CD4-positive, alpha-beta T cell (primary cell): ENCODE results near the gene FAM222B. TPM values are rescaled to one million over a fixed set of nuclear protein-coding genes. Genes with fewer than 3 reads are reported as not detected.

ENCODE experiments used
- ATAC-seq: fragments of 200-7000 bp; cut with Tn5 transposase; one replicate; pipeline ENCODE4 v1.10.0; 2022; ENCODE audit warnings: mild to moderate bottlenecking; ENCODE audit not compliant: poor library complexity
- CTCF ChIA-PET: fragments of 350-600 bp; sonication (Branson Sonifier 250); formaldehyde crosslinking; loops from one replicate; lab custom pipeline; 2021; ENCODE audit warnings: antibody characterized with exemption, inconsistent platforms; lab: Charles Lee
- POLR2A ChIA-PET: fragments of 350-600 bp; sonication (Branson Sonifier 250); formaldehyde crosslinking; loops from one replicate; lab custom pipeline; 2021; ENCODE audit warnings: antibody characterized with exemption, inconsistent platforms; lab: Charles Lee
- DNase-seq, 14 experiments: peaks; one replicate each; pipeline ENCODE4 v3.0.0-alpha.2; 2013 to 2020; ENCODE audit warnings: mixed read lengths in 2 of 14
- H3K27ac ChIP-seq, 2 donors: one replicate each; pipeline versions ENCODE4 v1.5.1 to v1.7.0; 2013; ENCODE audit warnings: low read length in 2 of 2, low read depth in 1 of 2, mild to moderate bottlenecking in 1 of 2
- H3K27me3 ChIP-seq, 2 experiments: 1 replicate in 1 of 2; 2 replicates in 1 of 2; pipeline versions ENCODE4 v1.6.1 to v1.7.0; 2013; ENCODE audit warnings: low read length in 2 of 2, control low read depth in 1 of 2, mild to moderate bottlenecking in 1 of 2, moderate library complexity in 1 of 2; ENCODE audit not compliant: insufficient read depth in 2 of 2, control insufficient read depth in 1 of 2
- H3K36me3 ChIP-seq: one replicate; pipeline ENCODE4 v1.6.1; 2013; ENCODE audit warnings: low read length, control low read depth; ENCODE audit not compliant: insufficient read depth
- H3K4me1 ChIP-seq: one replicate; pipeline ENCODE4 v1.6.1; 2013; ENCODE audit warnings: low read length, control low read depth; ENCODE audit not compliant: insufficient read depth
- H3K4me3 ChIP-seq: one replicate; pipeline ENCODE4 v1.5.1; 2013; ENCODE audit warnings: mild to moderate bottlenecking, low read length, moderate library complexity
- H3K9me3 ChIP-seq, 2 experiments: 1 replicate in 1 of 2; 2 replicates in 1 of 2; pipeline versions ENCODE4 v1.6.1 to v1.7.0; 2013; ENCODE audit warnings: low read length in 2 of 2, mild to moderate bottlenecking in 2 of 2, control low read depth in 1 of 2, moderate library complexity in 1 of 2; ENCODE audit not compliant: control insufficient read depth in 1 of 2, insufficient read depth in 1 of 2
- H3K27ac Mint-ChIP-seq: one replicate; pipeline ENCODE4 v1.8.0; 2020; ENCODE audit warnings: mixed read lengths
- H3K27me3 Mint-ChIP-seq: one replicate; pipeline ENCODE4 v1.8.0; 2021; ENCODE audit warnings: mixed read lengths
- H3K36me3 Mint-ChIP-seq: one replicate; pipeline ENCODE4 v1.8.0; 2021; ENCODE audit warnings: low read depth, mixed read lengths
- H3K4me1 Mint-ChIP-seq: one replicate; pipeline ENCODE4 v1.8.0; 2021; ENCODE audit warnings: low read depth, mixed read lengths
- H3K4me3 Mint-ChIP-seq: one replicate; pipeline ENCODE4 v1.8.0; 2020; ENCODE audit warnings: mild to moderate bottlenecking, mixed read lengths
- H3K9me3 Mint-ChIP-seq: one replicate; pipeline ENCODE4 v1.8.0; 2020; ENCODE audit warnings: mixed read lengths
- CTCF ChIP-seq: fragments of 200-600 bp; IDR thresholded peaks from one replicate; pipeline ENCODE4 v1.8.0; 2022; ENCODE audit warnings: antibody characterized with exemption, mild to moderate bottlenecking
- intact Hi-C, 2 experiments: fragments of 100-400 bp; cut with DNase I in 1 of 2; cut with micrococcal nuclease in 1 of 2; formaldehyde crosslinking; loops; one replicate each; pipeline versions ENCODE4 v1.15.1 to v1.9.0; 2023 to 2025; cut with DNase I, micrococcal nuclease
- total RNA-seq, 174 experiments: library from RNA in 2 of 174; stranded (reverse) in 2 of 174; gene quantifications; one replicate each; pipeline ENCODE4 v1.2.3 and lab custom pipeline; 2021 to 2026

FAM222B gene
- total RNA-seq, 2 experiments from 2014 or later, result 17.3 to 17.5 TPM

GRCh38 chr17:28760601-28761562 lies 81.7 kb downstream of the FAM222B start:
- H3K27me3 ChIP-seq, result no peaks in the 10 kb centered on the region
- ChIA-PET POLR2A (interaction anchor here (1.4 kb wide), 1 partner anchor 81 kb away, joined by 3 read pairs; the partner anchor contains the start of gene FAM222B), CTCF (interaction anchor here (1.3 to 6.6 kb wide), 2 partner anchors 11 to 34 kb away, joined by 4 to 70 read pairs; partner anchors contain the start of genes NEK8 and TLCD1)
- no peak for TF ChIP-seq CTCF
- H3K36me3 Mint-ChIP-seq, result peaks cover 70% of the 10 kb centered on the region
- peaks cover 57% of the 10 kb centered on the region for H3K36me3 ChIP-seq
- H3K9me3 Mint-ChIP-seq, result no peaks in the 10 kb centered on the region
- H3K27me3 Mint-ChIP-seq, result no peaks in the 10 kb centered on the region
- H3K4me1 Mint-ChIP-seq, result peaks cover 8% of the 10 kb centered on the region
- H3K27ac ChIP-seq, result no peak overlapping the region
- H3K27ac Mint-ChIP-seq, result no peak overlapping the region
- no peaks in the 10 kb centered on the region for H3K9me3 ChIP-seq
- no peak overlapping the region for H3K4me3 ChIP-seq
- ATAC-seq (no peak), DNase-seq (peak in 1 of 14 experiments; percentile 25)
- no peak overlapping the region for H3K4me3 Mint-ChIP-seq
- no peaks in the 10 kb centered on the region for H3K4me1 ChIP-seq
- intact Hi-C loops, result loop anchor here (5.0 to 10.0 kb wide), 3 partner anchors 34 to 354 kb away; partner anchors contain the start of genes NEK8 (in 2 of the 2), TLCD1 (in 2 of the 2) and DHRS13 (in 1 of the 2)

- TF ChIP-seq CTCF, result no peak
- intact Hi-C loops, result no loop called here
- H3K36me3 Mint-ChIP-seq, result peaks cover 57% of the 10 kb centered on the region
- H3K4me1 Mint-ChIP-seq, result peaks cover 8% of the 10 kb centered on the region
- H3K27ac Mint-ChIP-seq, result no peak overlapping the region
- no peaks in the 10 kb centered on the region for H3K4me1 ChIP-seq
- no peak overlapping the region for H3K4me3 ChIP-seq
- POLR2A ChIA-PET, result no interaction called here
- CTCF ChIA-PET, result interaction anchor here (6.6 kb wide), 1 partner anchor 32 kb away, joined by 70 read pairs; the partner anchor contains the start of genes NEK8 and TLCD1
- no peak overlapping the region for H3K27ac ChIP-seq
- H3K9me3 Mint-ChIP-seq, result no peaks in the 10 kb centered on the region
- H3K27me3 Mint-ChIP-seq, result no peaks in the 10 kb centered on the region
- no peaks in the 10 kb centered on the region for H3K9me3 ChIP-seq
- no peaks in the 10 kb centered on the region for H3K27me3 ChIP-seq
- DNase-seq (no peak), ATAC-seq (no peak)
- H3K4me3 Mint-ChIP-seq, result no peak overlapping the region
- peaks cover 44% of the 10 kb centered on the region for H3K36me3 ChIP-seq
These were observed 83.2 kb downstream of the FAM222B start for GRCh38 chr17:28759256-28759865.

GRCh38 chr17:28758411-28759121 lies 84.0 kb downstream of the FAM222B start:
- peaks cover 52% of the 10 kb centered on the region for H3K36me3 Mint-ChIP-seq
- peak in 1 of 14 experiments; percentile 21 for DNase-seq
- Histone ChIP-seq H3K4me1 (no peaks in the 10 kb centered on the region), H3K4me3 (no peak overlapping the region), H3K36me3 (peaks cover 43% of the 10 kb centered on the region), H3K27me3 (no peaks in the 10 kb centered on the region), H3K9me3 (no peaks in the 10 kb centered on the region), H3K27ac (no peak overlapping the region)
- H3K4me1 Mint-ChIP-seq, result peaks cover 4% of the 10 kb centered on the region
- CTCF ChIA-PET, result no interaction called here
- TF ChIP-seq CTCF, result no peak
- H3K27ac Mint-ChIP-seq, result no peak overlapping the region
- POLR2A ChIA-PET, result interaction anchor here (1.2 kb wide), 1 partner anchor 32 kb away, joined by 3 read pairs; no protein-coding TSS in a partner anchor
- H3K27me3 Mint-ChIP-seq, result no peaks in the 10 kb centered on the region
- no peaks in the 10 kb centered on the region for H3K9me3 Mint-ChIP-seq
- no peak overlapping the region for H3K4me3 Mint-ChIP-seq
- intact Hi-C loops, result no loop called here
- no peak for ATAC-seq
